HepG2 (cell line): ENCODE data around the gene CA7. TPM values are rescaled to one million over a fixed set of nuclear protein-coding genes. Genes with fewer than 3 reads are reported as not detected.

Experiments used
- DR1 ChIP-seq: sonication (generic); formaldehyde crosslinking; IDR thresholded peaks from 2 replicates; pipeline ENCODE4 v1.8.0; 2021; ENCODE audit warnings: mild to moderate bottlenecking, missing genetic modification reagents, inconsistent platforms
- FOSL1 ChIP-seq: sonication (generic); formaldehyde crosslinking; IDR thresholded peaks from 2 replicates; pipeline ENCODE4 v1.9.0; 2021; ENCODE audit warnings: missing genetic modification reagents, borderline replicate concordance
- FOXP1 ChIP-seq, 2 experiments: fragments of 450-650 bp in 1 of 2; IDR thresholded peaks; 2 replicates each; pipeline ENCODE4 v1.6.1; 2017 to 2018; ENCODE audit warnings: antibody characterized with exemption in 1 of 2
- IRF1 ChIP-seq: sonication (generic); formaldehyde crosslinking; IDR thresholded peaks from 2 replicates; pipeline ENCODE4 v1.4.0; 2020; ENCODE audit warnings: low read depth, mild to moderate bottlenecking, missing genetic modification reagents
- KLF16 ChIP-seq, 2 experiments: sonication (generic) in 1 of 2; formaldehyde crosslinking in 1 of 2; IDR thresholded peaks; 2 replicates each; pipeline versions ENCODE4 v1.6.1 to v1.8.0; 2016 to 2023; ENCODE audit warnings: missing genetic modification reagents in 2 of 2, missing compliant biosample characterization in 1 of 2
- MXD4 ChIP-seq: IDR thresholded peaks from 2 replicates; pipeline ENCODE4 v1.6.1; 2016; ENCODE audit warnings: mild to moderate bottlenecking, missing biosample characterization, missing genetic modification reagents
- PRDM4 ChIP-seq: sonication (generic); formaldehyde crosslinking; IDR thresholded peaks from 2 replicates; pipeline ENCODE4 v1.9.0; 2021; ENCODE audit warnings: missing genetic modification reagents, borderline replicate concordance
- REST ChIP-seq, 2 experiments: IDR thresholded peaks; 2 replicates each; pipeline ENCODE4 v1.6.1; 2011 to 2012; ENCODE audit warnings: low read length in 2 of 2, borderline replicate concordance in 1 of 2, low read depth in 1 of 2, mild to moderate bottlenecking in 1 of 2, moderate library complexity in 1 of 2
- ZNF12 ChIP-seq: sonication (generic); formaldehyde crosslinking; IDR thresholded peaks from 2 replicates; pipeline ENCODE4 v1.5.0; 2020; ENCODE audit warnings: missing genetic modification reagents
- ZNF318 ChIP-seq: sonication (generic); formaldehyde crosslinking; IDR thresholded peaks from 2 replicates; pipeline ENCODE4 v1.4.0; 2020; ENCODE audit warnings: mild to moderate bottlenecking, missing genetic modification reagents
- ZNF326 ChIP-seq: sonication (generic); formaldehyde crosslinking; IDR thresholded peaks from 2 replicates; pipeline ENCODE4 v1.4.0; 2020; ENCODE audit warnings: missing genetic modification reagents, borderline replicate concordance
- ZNF34 ChIP-seq: sonication (generic); formaldehyde crosslinking; IDR thresholded peaks from 2 replicates; pipeline ENCODE4 v1.4.0; 2020; ENCODE audit warnings: mild to moderate bottlenecking, missing genetic modification reagents, borderline replicate concordance
- polyA plus RNA-seq, 8 experiments: library from polyadenylated mRNA; depleted of rRNA in 3 of 8; stranded (reverse) in 7 of 8; unstranded in 1 of 8; fragments of >200 nt; fragmentation: Illumina TruSeq in 4 of 8; extraction: Trizol in 4 of 8; gene quantifications; 2 replicates each; pipeline versions ENCODE4 v1.2.1 to v1.2.3, GENCODE V29; 2011 to 2016; ENCODE audit warnings: low read depth in 4 of 8, missing spikeins in 1 of 8, mixed read lengths in 1 of 8; ENCODE audit not compliant: insufficient read depth in 1 of 8
- total RNA-seq, 5 experiments: library from RNA; depleted of rRNA; stranded (reverse); fragments of >200 nt; fragmentation: Illumina TruSeq; extraction: Trizol; gene quantifications; 2 replicates each; pipeline ENCODE4 v1.2.3, GENCODE V29; 2016; ENCODE audit warnings: low read depth in 1 of 5

Gene CA7
- total and polyA plus RNA-seq, 2 of the 13 experiments (the other 11 are each of a cell fraction or from before 2014, with no cell fraction given) = not detected

DNA sequence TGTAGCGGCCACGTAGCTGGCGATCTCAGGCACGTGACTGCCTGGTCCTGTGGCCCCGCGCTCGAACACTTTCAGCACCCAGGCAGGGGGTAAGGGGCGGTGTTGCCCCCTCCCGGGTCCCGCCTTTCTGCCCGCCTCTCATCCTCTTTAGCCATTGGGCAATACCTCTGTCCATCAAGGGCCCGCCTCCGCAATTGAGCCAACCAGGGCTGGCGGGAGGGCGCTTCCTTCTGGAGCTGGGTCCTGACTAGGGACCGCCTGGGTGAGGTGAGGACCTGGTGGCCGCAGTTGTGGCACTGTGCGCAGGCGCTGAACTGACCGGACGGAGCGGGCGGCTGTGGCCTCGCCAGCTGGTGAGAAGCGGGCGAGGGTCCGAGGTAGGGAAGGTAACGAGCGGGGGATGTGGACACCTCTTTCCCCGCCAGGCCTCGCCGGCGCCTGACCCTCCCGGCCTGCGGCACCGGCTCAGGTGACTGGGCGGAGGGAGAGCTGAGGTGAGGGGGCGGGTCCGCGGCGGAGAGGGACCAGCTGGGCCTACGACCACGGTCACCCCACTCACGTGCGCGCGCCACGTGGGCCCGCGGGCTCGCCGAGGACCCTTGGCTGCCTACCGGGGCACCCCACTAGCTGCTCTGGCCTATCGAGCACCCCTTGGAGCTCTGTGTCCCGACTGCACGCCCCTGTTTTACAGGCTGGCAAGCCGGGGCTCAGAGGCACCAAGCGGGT, 36.2 kb downstream of the CA7 start, which contains the start of gene PDP2 (continued):
- TF ChIP-seq PRDM4 (CRISPR knock-in tag) = no peak
- TF ChIP-seq ZNF12 (CRISPR knock-in tag) = 0 out of 2 replicates have a peak, but pooled peaks have one; percentile 5
- 0 out of 2 replicates have a peak, but pooled peaks have one; percentile 36 for TF ChIP-seq FOSL1 (CRISPR knock-in tag)
- peak; percentile 84; the same call in 1 of the 2 replicates for TF ChIP-seq ZNF318 (CRISPR knock-in tag)
- TF ChIP-seq KLF16 (CRISPR knock-in tag; IDR thresholded peaks at IDR 0.05) = peak; percentile 88 to 93; a peak in 3 of 4 replicates
- TF ChIP-seq ZNF34 (CRISPR knock-in tag) = peak; percentile 59; the same call in 1 of the 2 replicates
- peak; percentile 92 for TF ChIP-seq IRF1 (CRISPR knock-in tag)
- TF ChIP-seq DR1 = peak; percentile 58; the same call in 1 of the 2 replicates
- TF ChIP-seq REST (IDR thresholded peaks at IDR 0.05; ENCODE audit: borderline replicate concordance in 1 of 2, low read depth in 1 of 2, low read length in 2 of 2) = 0 out of 4 replicates have a peak, but pooled peaks of 1 of the 2 experiments have one; percentile 29
- no peak for TF ChIP-seq FOXP1 (IDR thresholded peaks at IDR 0.05)
- TF ChIP-seq FOXP1 (CRISPR knock-in tag; IDR thresholded peaks at IDR 0.05) = peak; percentile 25; the same call in 1 of the 2 replicates
- TF ChIP-seq MXD4 (CRISPR knock-in tag) = peak; percentile 98
- TF ChIP-seq ZNF326 (CRISPR knock-in tag) = no peak
